NCI-H1048 (cell line): ENCODE results near the gene PRDX2.

Experiments
- DNase-seq: peaks from one replicate; lab custom pipeline; 2025; lab: John Stamatoyannopoulos, UW

PRDX2 gene

GRCh38 chr19:12779162-12779993 lies 22.2 kb downstream of the PRDX2 start:
- no peak for DNase-seq

- no peak for DNase-seq
These were observed 22.8 kb downstream of the PRDX2 start for GRCh38 chr19:12778905-12779161.

DNA sequence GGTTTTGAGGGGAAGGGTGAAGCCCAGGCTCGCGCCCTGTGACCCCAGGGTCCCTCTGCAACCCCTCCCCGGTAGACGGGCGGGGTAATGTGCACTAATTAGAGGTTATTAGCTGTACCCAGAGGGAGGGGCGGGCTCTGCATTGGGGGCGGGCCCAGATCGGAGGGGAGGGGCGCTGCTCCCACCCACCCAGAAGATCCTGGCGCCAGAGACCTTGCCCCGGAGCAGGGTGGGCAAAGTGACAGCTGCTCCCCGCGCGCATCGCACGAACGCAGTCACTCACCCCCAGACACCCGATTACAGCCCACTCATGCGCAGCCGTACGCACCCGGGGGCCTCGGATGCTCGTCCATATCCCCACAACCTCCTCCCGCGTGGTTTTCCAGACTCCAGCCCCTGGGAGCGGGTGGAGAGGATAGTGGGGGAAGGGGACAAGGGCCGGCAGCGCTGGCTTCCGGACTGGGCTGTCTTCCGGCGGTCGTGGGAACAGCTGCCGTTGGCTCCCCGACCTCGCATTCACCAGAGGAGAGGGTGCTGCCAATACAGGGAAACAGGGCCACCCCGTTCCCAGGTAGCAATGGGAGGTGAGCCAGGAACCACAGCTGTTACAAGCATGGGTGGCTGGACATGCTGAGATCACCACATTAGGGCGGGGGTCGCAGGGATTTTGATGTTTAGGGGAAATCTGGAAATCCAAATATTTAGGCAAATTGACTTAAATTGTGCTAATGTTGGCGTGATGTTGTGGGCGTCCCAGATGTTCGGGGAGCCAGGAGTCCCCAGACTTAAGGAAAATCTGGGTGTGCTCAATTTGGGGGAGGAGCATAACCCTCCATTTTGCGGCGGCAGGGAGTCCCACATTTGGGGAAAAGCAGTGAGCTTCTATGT lies 23.3 kb downstream of the PRDX2 start:
- no peak for DNase-seq

DNA sequence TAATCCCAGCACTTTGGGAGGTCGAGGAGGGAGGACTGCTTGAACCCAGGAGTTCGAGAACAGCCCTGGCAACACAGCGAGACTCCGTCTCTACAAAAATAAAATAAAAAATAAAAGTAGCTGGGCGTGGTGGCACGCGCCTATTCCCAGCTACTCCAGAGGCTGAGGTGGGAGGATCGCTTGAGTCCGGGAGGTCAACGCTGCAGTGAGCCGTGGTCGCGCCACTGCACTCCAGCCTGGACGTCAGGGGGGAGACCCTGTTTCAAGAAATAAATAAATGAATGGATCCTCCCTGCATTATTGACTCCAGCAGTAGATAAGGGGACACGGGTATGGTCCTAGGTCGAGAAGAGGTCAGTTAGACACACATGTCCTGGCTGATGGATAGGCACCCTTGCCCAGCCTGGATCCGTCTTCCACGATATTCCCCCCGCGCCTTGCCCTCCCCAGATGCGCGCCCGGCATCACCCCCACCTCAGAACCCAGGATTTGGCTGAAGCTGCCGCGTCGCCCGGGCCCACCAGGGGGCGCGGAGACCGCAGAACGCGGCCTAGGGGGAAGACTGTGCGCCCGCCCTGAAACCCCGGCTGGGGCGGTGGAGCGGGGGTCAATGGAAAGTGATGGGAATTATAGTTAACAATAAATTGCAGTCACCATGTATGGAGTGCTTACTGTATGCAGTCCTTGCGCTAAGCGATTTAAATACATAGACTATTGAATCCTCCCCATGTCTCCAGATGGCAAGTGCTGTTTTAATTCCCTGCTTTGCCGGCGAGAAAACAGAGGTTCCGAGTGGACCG lies 24.2 kb downstream of the PRDX2 start:
- DNase-seq = peak; percentile 24

DNA sequence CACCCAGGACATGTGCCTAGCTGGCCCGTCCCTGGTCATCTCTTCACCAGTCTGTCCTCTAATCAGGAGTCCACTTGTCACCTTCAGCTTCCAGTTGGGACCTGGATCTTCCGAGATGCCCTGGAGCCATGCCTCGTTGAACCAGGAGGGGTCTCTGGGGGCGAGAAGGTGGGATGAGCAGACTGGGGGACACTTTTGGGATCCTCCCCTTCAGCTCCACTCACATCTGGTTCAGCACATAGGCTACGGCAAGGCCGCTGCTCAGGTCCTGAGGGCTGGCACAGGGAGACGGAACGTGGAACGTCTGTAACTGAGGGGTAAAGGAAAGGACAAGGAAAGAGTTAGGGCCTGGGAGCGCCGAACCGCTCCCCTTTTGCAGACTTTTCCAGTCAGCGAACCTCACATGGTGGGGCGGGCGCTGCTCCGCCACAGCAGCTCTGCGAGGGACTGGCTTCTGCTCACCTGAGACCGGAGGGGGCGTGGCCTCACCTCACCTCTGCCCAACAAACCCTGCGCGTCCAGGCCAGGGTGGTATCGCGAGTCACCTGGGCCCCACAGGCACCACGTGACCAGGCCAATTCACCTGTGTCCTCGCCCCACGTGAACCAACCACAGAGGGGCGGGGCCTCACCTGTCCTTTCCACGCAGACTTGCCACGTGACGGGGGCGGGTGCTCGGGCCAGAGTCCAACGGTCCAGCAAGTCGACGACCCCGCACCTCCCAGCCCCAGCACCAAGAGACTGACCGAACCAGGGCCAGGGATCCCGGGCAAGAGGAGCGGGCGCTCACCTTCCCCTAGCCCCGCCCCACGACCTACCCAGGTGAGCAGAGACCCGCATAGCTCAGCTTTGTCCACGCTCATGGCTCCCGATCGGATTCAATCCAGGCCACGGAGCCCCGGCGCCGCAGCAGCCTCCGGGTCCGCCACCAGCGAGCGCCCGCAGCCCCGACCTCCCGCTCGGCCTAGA lies 26.7 kb downstream of the PRDX2 start, which contains the start of gene HOOK2:
Gene HOOK2 (minus strand): TSS at position 965 of the 968 bp plus-strand sequence. CDS start 103 bp downstream, at position 862.
- DNase-seq = peak; percentile 84

DNA sequence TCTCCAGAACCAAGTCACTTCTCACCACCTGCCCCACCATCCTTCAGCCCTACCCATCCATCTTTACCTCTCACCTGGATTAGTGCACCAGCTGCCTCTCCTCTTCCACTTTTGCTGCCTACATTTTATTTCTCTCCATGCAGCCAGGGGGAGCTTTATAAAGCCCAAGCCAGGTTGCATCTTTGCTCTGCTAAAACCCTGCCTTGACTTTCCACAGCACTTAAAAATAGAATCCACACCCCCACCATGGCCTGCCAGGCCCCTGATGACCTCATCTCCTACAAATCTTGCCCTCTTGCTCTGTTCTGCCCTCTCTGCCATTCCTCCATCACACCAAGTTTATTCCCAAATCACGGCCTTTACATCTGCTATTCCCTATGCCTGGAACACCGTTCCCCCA lies 28.0 kb downstream of the PRDX2 start:
- no peak for DNase-seq

DNA sequence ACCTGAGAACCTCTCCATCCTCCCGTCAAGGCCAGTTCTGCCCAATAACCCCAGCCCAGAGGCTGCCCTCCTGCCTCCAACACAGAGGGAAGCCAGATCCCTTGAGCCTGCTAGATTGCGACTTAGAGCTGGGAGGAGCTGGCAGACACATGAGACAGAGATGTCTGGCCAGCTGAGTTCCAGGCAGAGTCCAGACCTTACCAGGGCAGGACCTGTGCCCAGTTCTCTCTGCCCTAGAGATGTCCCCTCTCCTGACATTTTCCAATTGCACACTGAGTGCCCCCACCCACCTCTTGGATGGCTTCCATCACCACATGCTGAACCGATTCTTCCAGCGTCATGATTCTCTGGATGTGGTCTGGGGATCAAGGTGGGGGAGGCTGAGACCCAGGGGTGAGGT lies 29.3 kb downstream of the PRDX2 start:
- no peak for DNase-seq

GRCh38 chr19:12770922-12771321 lies 30.7 kb downstream of the PRDX2 start:
- DNase-seq = no peak

DNA sequence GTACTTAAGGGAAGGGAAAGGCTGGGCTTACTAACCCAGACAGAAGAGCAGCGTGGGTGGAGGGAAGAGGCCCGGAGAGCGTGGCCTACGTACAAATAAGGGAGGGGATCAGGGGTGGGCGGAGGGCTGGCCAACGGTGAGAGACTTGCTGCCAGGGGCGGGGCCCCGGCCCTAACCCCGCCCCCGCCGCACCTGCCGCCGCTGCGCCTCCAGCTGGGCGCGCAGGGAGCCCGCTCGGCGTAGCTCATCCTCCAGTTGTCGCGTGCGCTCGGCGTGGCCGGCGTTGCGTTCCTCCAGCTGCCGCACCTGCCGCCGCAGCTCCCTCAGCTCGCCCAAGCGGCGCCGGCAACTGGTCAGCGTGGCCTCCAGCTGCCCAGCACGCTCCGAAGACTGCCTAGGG lies 31.9 kb downstream of the PRDX2 start:
- no peak for DNase-seq

DNA sequence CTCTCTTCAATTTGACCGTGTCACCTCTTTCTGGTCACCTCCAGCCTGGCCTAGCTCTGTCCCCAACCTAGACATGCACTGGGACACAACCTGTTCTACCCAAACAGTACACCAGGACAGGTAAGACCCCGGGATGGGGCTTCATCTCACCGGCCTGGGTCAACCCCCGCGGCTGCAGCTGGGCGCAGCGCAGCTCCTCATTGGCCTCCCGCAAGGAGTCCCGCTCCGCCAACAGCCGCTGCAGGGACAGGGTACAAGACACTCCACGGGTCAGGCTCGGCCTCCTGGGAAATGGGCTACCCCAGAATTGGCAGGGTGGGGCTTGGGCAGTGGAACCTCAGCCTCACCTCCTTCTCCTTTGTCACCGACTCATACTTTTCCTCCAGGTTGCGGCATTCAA lies 33.9 kb downstream of the PRDX2 start:
- DNase-seq = no peak

DNA sequence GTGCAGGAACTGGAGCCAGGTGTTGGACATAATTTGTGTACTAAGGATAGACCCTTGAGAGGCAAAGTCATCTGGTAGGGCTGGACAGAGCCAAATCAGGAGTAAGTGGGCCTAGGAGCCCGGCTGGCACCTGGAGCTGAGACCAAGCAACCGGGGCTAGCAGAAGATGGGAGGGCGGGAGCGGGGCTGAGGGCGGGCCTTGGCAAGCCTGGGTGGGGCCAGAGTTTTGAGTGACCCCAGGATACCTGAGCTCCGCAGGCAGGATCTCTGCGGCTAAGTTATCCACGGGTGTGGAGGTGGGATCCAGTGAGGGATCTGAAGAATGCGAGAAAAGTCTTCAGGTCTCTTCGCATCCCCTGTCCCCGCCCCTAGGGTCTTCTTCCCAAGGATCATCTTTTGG lies 34.5 kb downstream of the PRDX2 start:
- DNase-seq = no peak

GRCh38 chr19:12766051-12766521 lies 35.5 kb downstream of the PRDX2 start:
- DNase-seq = peak; percentile 69

DNA sequence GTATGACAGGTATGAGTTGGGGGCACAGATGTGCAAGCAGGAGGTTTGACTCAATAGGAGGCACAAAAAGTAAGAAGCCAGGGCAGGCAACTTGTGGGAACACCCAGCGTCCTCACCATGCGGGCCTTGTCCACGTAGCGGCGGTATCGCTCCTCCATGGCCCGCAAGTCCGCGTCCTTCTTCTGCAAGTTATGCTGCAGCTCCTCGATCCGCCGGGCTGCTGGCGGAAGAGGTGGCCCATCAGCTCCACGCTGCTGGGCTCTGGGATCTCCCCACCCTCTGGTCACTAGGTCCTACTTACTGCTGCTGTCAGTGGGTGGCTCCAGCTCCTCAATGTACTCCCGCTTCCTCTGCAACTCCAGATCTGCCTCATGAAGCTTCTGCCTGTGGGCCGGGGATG lies 36.9 kb downstream of the PRDX2 start:
- DNase-seq = no peak

DNA sequence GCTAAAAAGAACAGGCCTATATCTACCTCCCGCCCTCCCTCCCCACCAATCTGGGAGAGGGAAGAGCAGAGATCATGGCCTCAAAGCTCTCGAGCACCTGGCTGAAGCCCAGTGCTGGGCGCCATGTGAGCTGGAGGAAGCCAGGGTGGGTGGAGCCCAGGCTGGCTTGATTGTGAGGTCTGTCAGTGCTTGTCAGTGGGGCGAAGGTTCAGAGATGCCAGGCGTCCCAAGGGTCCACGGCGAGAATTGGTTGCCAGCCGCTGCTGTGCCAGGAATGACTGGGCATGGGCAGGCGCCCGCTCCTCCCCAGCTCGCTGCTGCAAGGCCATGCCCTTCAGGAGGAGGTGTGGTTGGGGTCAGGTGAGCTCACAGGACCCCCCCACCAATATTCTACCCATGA lies 38.5 kb downstream of the PRDX2 start:
- no peak for DNase-seq

GRCh38 chr19:12759686-12760085 lies 41.9 kb downstream of the PRDX2 start:
- no peak for DNase-seq

GRCh38 chr19:12757544-12758274 lies 43.9 kb downstream of the PRDX2 start:
- DNase-seq = no peak

- no peak for DNase-seq
These were observed 45.3 kb downstream of the PRDX2 start for GRCh38 chr19:12756150-12756883.

DNA sequence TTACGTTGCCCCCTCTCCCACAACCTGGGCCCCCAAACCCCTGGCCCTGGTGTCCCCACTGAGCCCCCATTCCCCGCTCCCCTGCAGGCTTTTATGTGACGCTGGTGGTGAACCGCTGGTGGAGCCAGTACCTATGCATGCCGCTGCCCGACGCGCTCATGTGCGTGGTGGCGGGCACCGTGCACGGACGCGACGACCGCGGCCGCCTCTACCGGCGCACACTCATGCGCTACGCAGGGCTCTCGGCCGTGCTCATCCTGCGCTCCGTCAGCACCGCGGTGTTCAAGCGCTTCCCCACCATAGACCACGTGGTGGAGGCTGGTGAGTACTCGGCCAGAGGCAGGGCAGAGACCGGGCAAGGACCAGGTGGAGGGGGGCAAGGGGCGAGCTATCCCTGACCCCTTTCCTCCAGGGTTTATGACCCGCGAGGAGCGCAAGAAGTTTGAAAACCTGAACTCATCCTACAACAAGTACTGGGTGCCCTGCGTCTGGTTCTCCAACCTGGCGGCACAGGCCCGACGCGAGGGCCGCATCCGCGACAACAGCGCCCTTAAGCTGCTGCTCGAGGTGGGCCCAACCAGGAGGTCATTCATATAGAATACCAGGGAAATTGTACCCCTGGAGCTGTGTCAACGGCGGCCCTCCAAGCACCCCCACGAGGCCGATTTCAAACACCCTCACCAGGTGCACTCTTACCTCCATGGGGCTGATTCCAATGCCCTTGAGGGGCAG lies 47.0 kb downstream of the PRDX2 start:
- DNase-seq = no peak
